HepG2 (cell line): ENCODE results near the gene SERPINF2. TPM values are rescaled to one million over a fixed set of nuclear protein-coding genes. Genes with fewer than 3 reads are reported as not detected.
A peak's percentile ranks its signal among the peaks of the same experiment; 100 is the strongest.

ENCODE experiments used
- AGO2 ChIP-seq: fragments of 200-400 bp; formaldehyde crosslinking; optimal IDR thresholded peaks from 2 replicates; pipeline ENCODE3; 2017; ENCODE audit warnings: mild to moderate bottlenecking, low read depth, low read length, moderate library complexity
- CAMTA2 ChIP-seq: sonication (generic); formaldehyde crosslinking; IDR thresholded peaks from 2 replicates; pipeline ENCODE4 v1.4.0; 2020; ENCODE audit warnings: mild to moderate bottlenecking, missing genetic modification reagents, borderline replicate concordance
- CHD2 ChIP-seq: IDR thresholded peaks from 2 replicates; pipeline ENCODE4 v1.6.1; 2011; ENCODE audit warnings: low read depth, low read length, improper control_type of control experiment
- HIVEP1 ChIP-seq: sonication (generic); formaldehyde crosslinking; IDR thresholded peaks from 2 replicates; pipeline ENCODE4 v1.4.0; 2020; ENCODE audit warnings: mild to moderate bottlenecking, missing genetic modification reagents
- HNRNPK ChIP-seq: fragments of 200-400 bp; formaldehyde crosslinking; IDR thresholded peaks from 2 replicates; pipeline ENCODE4 v1.6.1; 2018; ENCODE audit warnings: low read length, low read depth, moderate library complexity, mild to moderate bottlenecking; ENCODE audit not compliant: poor library complexity, severe bottlenecking
- HOXA7 ChIP-seq: sonication (generic); formaldehyde crosslinking; IDR thresholded peaks from 2 replicates; pipeline ENCODE4 v1.8.1; 2022; ENCODE audit warnings: mild to moderate bottlenecking, missing genetic modification reagents, moderate library complexity
- MXD4 ChIP-seq: IDR thresholded peaks from 2 replicates; pipeline ENCODE4 v1.6.1; 2016; ENCODE audit warnings: mild to moderate bottlenecking, missing biosample characterization, missing genetic modification reagents
- MZF1 ChIP-seq: sonication (generic); formaldehyde crosslinking; IDR thresholded peaks from 2 replicates; pipeline ENCODE4 v1.8.1; 2023; ENCODE audit warnings: mild to moderate bottlenecking, missing genetic modification reagents, borderline replicate concordance
- NBN ChIP-seq: fragments of 450-650 bp; conservative IDR thresholded peaks from 2 replicates; pipeline ENCODE4 v1.6.1; 2017
- POLR2AphosphoS5 ChIP-seq: IDR thresholded peaks from 2 replicates; pipeline ENCODE4 v1.6.1; 2012; ENCODE audit warnings: low read depth, low read length
- RFXAP ChIP-seq: sonication (generic); formaldehyde crosslinking; IDR thresholded peaks from 2 replicates; pipeline ENCODE4 v1.4.0; 2020; ENCODE audit warnings: missing genetic modification reagents, borderline replicate concordance
- STAT6 ChIP-seq: sonication (generic); formaldehyde crosslinking; IDR thresholded peaks from 2 replicates; pipeline ENCODE4 v1.4.0; 2020; ENCODE audit warnings: missing genetic modification reagents, mild to moderate bottlenecking, borderline replicate concordance
- THAP7 ChIP-seq: sonication (generic); formaldehyde crosslinking; IDR thresholded peaks from 2 replicates; pipeline ENCODE4 v1.8.1; 2023; ENCODE audit warnings: mild to moderate bottlenecking, missing genetic modification reagents
- ZBTB46 ChIP-seq: sonication (generic); formaldehyde crosslinking; IDR thresholded peaks from 2 replicates; pipeline ENCODE4 v1.4.0; 2020; ENCODE audit warnings: mild to moderate bottlenecking, missing genetic modification reagents, borderline replicate concordance
- ZMYM3 ChIP-seq: sonication (generic); formaldehyde crosslinking; IDR thresholded peaks from 2 replicates; pipeline ENCODE4 v1.5.1; 2020; ENCODE audit warnings: mild to moderate bottlenecking, missing genetic modification reagents
- ZNF282 ChIP-seq: fragments of 450-650 bp; IDR thresholded peaks from 2 replicates; pipeline ENCODE4 v1.6.1; 2018; ENCODE audit not compliant: partially characterized antibody
- ZNF333 ChIP-seq: sonication (generic); formaldehyde crosslinking; IDR thresholded peaks from 2 replicates; pipeline ENCODE4 v1.4.0; 2020; ENCODE audit warnings: mild to moderate bottlenecking, missing genetic modification reagents, borderline replicate concordance
- ZNF781 ChIP-seq: sonication (generic); formaldehyde crosslinking; IDR thresholded peaks from 2 replicates; pipeline ENCODE4 v1.5.1; 2020; ENCODE audit warnings: borderline replicate concordance, mild to moderate bottlenecking, missing genetic modification reagents; ENCODE audit errors: not compliant biosample characterization
- polyA plus RNA-seq, 8 experiments: library from polyadenylated mRNA; depleted of rRNA in 3 of 8; stranded (reverse) in 7 of 8; unstranded in 1 of 8; fragments of >200 nt; fragmentation: Illumina TruSeq in 4 of 8; extraction: Trizol in 4 of 8; gene quantifications; 2 replicates each; pipeline versions ENCODE4 v1.2.1 to v1.2.3, GENCODE V29; 2011 to 2016; ENCODE audit warnings: low read depth in 4 of 8, missing spikeins in 1 of 8, mixed read lengths in 1 of 8; ENCODE audit not compliant: insufficient read depth in 1 of 8
- total RNA-seq, 5 experiments: library from RNA; depleted of rRNA; stranded (reverse); fragments of >200 nt; fragmentation: Illumina TruSeq; extraction: Trizol; gene quantifications; 2 replicates each; pipeline ENCODE4 v1.2.3, GENCODE V29; 2016; ENCODE audit warnings: low read depth in 1 of 5
- TF ChIP-seq, protein P1 (sequence below): sonication (generic); formaldehyde crosslinking; IDR thresholded peaks from 2 replicates; pipeline ENCODE4 v1.5.0; 2020; ENCODE audit warnings: missing genetic modification reagents, mild to moderate bottlenecking, borderline replicate concordance
- TF ChIP-seq, protein P2 (sequence below): sonication (generic); formaldehyde crosslinking; IDR thresholded peaks from 2 replicates; pipeline ENCODE4 v1.8.1; 2023; ENCODE audit warnings: mild to moderate bottlenecking, inconsistent platforms, moderate library complexity, missing genetic modification reagents, borderline replicate concordance
- TF ChIP-seq, protein P3 (sequence below): sonication (generic); formaldehyde crosslinking; IDR thresholded peaks from 2 replicates; pipeline ENCODE4 v1.4.0; 2020; ENCODE audit warnings: mild to moderate bottlenecking, missing genetic modification reagents

Gene SERPINF2
- total and polyA plus RNA-seq, 2 of the 13 experiments (the other 11 are each of a cell fraction or from before 2014, with no cell fraction given), result 309 to 548 TPM

DNA sequence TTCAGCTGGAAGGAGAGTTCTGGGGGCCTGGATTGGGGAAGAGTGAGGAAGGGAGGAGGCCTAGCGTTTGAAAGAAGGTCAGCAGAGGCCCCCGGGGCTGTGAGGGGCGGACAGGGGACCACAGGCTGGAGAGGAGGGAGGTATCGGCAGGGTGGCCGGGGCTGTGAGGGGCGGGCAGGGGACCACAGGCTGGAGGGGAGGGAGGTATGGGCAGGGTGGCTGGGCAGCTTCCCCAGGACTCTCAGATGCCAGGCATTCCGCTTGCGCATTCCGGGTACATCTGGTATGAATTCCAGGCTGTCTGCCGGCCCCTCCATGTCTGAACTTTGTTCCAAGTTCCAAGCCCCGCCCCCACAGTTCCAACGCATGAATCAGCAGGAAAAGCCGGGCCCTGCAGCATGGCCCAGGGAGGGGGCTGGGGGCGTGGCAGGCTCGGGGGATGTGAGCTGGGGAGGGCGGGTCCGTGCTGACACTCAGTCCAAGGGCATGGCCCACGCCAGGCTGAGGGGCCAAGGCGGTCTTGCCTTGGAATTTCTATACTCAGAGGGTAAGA lies 28.2 kb upstream of the SERPINF2 start (continued):
- TF ChIP-seq ZNF781 (CRISPR knock-in tag) (no peak), AGO2 (no peak), HNRNPK (no peak), ZMYM3 (no peak), ZNF333 (CRISPR knock-in tag) (no peak), NBN (no peak), POLR2AphosphoS5 (no peak), MZF1 (no peak), CHD2 (no peak), STAT6 (CRISPR knock-in tag) (no peak), MXD4 (peak; percentile 80), HOXA7 (CRISPR knock-in tag) (no peak), RFXAP (CRISPR knock-in tag) (no peak; the same call in 1 of the 2 replicates), HIVEP1 (CRISPR knock-in tag) (peak; percentile 95), ZBTB46 (CRISPR knock-in tag) (no peak), THAP7 (no peak), ZNF282 (no peak), CAMTA2 (no peak; the same call in 1 of the 2 replicates)
- TF ChIP-seq, protein P1, sequence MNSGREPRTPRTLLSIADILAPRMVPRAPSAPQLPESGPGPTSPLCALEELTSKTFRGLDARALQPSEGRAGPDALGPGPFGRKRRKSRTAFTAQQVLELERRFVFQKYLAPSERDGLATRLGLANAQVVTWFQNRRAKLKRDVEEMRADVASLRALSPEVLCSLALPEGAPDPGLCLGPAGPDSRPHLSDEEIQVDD (CRISPR knock-in tag), result no peak
- TF ChIP-seq, protein P2, sequence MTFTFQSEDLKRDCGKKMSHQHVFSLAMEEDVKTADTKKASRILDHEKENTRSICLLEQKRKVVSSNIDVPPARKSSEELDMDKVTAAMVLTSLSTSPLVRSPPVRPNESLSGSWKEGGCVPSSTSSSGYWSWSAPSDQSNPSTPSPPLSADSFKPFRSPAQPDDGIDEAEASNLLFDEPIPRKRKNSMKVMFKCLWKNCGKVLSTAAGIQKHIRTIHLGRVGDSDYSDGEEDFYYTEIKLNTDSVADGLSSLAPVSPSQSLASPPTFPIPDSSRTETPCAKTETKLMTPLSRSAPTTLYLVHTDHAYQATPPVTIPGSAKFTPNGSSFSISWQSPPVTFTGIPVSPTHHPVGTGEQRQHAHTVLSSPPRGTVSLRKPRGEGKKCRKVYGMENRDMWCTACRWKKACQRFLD (CRISPR knock-in tag), result no peak
- TF ChIP-seq, protein P3, sequence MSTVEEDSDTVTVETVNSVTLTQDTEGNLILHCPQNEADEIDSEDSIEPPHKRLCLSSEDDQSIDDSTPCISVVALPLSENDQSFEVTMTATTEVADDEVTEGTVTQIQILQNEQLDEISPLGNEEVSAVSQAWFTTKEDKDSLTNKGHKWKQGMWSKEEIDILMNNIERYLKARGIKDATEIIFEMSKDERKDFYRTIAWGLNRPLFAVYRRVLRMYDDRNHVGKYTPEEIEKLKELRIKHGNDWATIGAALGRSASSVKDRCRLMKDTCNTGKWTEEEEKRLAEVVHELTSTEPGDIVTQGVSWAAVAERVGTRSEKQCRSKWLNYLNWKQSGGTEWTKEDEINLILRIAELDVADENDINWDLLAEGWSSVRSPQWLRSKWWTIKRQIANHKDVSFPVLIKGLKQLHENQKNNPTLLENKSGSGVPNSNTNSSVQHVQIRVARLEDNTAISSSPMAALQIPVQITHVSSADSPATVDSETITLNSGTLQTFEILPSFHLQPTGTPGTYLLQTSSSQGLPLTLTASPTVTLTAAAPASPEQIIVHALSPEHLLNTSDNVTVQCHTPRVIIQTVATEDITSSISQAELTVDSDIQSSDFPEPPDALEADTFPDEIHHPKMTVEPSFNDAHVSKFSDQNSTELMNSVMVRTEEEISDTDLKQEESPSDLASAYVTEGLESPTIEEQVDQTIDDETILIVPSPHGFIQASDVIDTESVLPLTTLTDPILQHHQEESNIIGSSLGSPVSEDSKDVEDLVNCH (CRISPR knock-in tag), result no peak
